Kasumi-1 (cell line): ENCODE data around the gene NLGN4Y.
"Not testable (repeated sequence)": the region's sequence is repeated elsewhere in the genome, so short reads cannot be mapped to it uniquely, and the experiment has no call there.

Source experiments
- DNase-seq, 2 experiments: peaks; one replicate each; lab custom pipeline; 2025; lab: John Stamatoyannopoulos, UW

NLGN4Y gene

GRCh38 chrY:14834103-14835060, 310.1 kb downstream of the NLGN4Y start:
- DNase-seq = no peak

- no peak for DNase-seq
Observed at GRCh38 chrY:14837466-14837865, 313.1 kb downstream of the NLGN4Y start.

- no peak for DNase-seq
Observed at GRCh38 chrY:14850734-14851133, 326.4 kb downstream of the NLGN4Y start.

- no peak for DNase-seq
Observed at GRCh38 chrY:14860448-14860847, 336.1 kb downstream of the NLGN4Y start.

GRCh38 chrY:14861033-14861432, 336.7 kb downstream of the NLGN4Y start:
- not testable (repeated sequence) for DNase-seq

GRCh38 chrY:14871971-14872370, 347.6 kb downstream of the NLGN4Y start:
- DNase-seq = no peak
